ENCODE measurements around the gene P4HA2.

The P4HA2 gene

GRCh38 chr5:132233811-132234683 is 6.4 kb upstream of the P4HA2 start:
- H3K4me3 ChIP-seq (ENCODE audit: low read depth in 1 of 2, low read length in 1 of 2): no peak overlapping the region
- H3K27me3 ChIP-seq: peaks cover 15% of the 10 kb centered on the region
- no peaks in the 10 kb centered on the region for H3K36me3 ChIP-seq
- H3K9me3 ChIP-seq: no peaks in the 10 kb centered on the region
- no peak for TF ChIP-seq CTCF (IDR thresholded peaks at IDR 0.05)
- no peak overlapping the region for H3K27ac ChIP-seq
- no peaks in the 10 kb centered on the region for H3K4me1 ChIP-seq (ENCODE audit: control insufficient read depth in 1 of 2, insufficient read depth in 1 of 2, low read depth in 1 of 2, low read length in 1 of 2)

GRCh38 chr5:132233081-132233480 is 5.4 kb upstream of the P4HA2 start:
- no peak for TF ChIP-seq CTCF (IDR thresholded peaks at IDR 0.05)
- H3K4me1 ChIP-seq (ENCODE audit: control insufficient read depth in 1 of 2, insufficient read depth in 1 of 2, low read depth in 1 of 2, low read length in 1 of 2): peaks cover 1% of the 10 kb centered on the region in 2 experiments
- no peak overlapping the region for H3K4me3 ChIP-seq (ENCODE audit: low read depth in 1 of 2, low read length in 1 of 2)
- no peak overlapping the region for H3K27ac ChIP-seq
- peaks cover 25% of the 10 kb centered on the region for H3K27me3 ChIP-seq
- H3K36me3 ChIP-seq: no peaks in the 10 kb centered on the region
- no peaks in the 10 kb centered on the region for H3K9me3 ChIP-seq

GRCh38 chr5:132232465-132232864 is 4.8 kb upstream of the P4HA2 start:
- TF ChIP-seq CTCF (IDR thresholded peaks at IDR 0.05): no peak

GRCh38 chr5:132230871-132231270 is 3.2 kb upstream of the P4HA2 start:
- Histone ChIP-seq H3K4me3 (ENCODE audit: low read depth in 1 of 2, low read length in 1 of 2) (no peak overlapping the region), H3K27ac (no peak overlapping the region), H3K9me3 (no peaks in the 10 kb centered on the region), H3K27me3 (peaks cover 47% of the 10 kb centered on the region), H3K4me1 (ENCODE audit: control insufficient read depth in 1 of 2, insufficient read depth in 1 of 2, low read depth in 1 of 2, low read length in 1 of 2) (peaks cover 8 to 14% of the 10 kb centered on the region in 2 experiments), H3K36me3 (no peaks in the 10 kb centered on the region)
- TF ChIP-seq CTCF (IDR thresholded peaks at IDR 0.05): no peak

More at GRCh38 chr5:132232465-132232864, 4.8 kb upstream of the P4HA2 start:
- no peaks in the 10 kb centered on the region for H3K36me3 ChIP-seq
- H3K27ac ChIP-seq: no peak overlapping the region
- H3K9me3 ChIP-seq: no peaks in the 10 kb centered on the region
- no peak overlapping the region for H3K4me3 ChIP-seq (ENCODE audit: low read depth in 1 of 2, low read length in 1 of 2)
- peaks cover 31% of the 10 kb centered on the region for H3K27me3 ChIP-seq
- H3K4me1 ChIP-seq (ENCODE audit: control insufficient read depth in 1 of 2, insufficient read depth in 1 of 2, low read depth in 1 of 2, low read length in 1 of 2): peaks cover 4 to 8% of the 10 kb centered on the region in 2 experiments

GRCh38 chr5:132229236-132229635 is 1.6 kb upstream of the P4HA2 start:
- H3K27ac ChIP-seq: no peak overlapping the region
- H3K9me3 ChIP-seq: no peaks in the 10 kb centered on the region
- peaks cover 8 to 14% of the 10 kb centered on the region in 2 experiments for H3K4me1 ChIP-seq (ENCODE audit: control insufficient read depth in 1 of 2, insufficient read depth in 1 of 2, low read depth in 1 of 2, low read length in 1 of 2)
- no peak for TF ChIP-seq CTCF (IDR thresholded peaks at IDR 0.05)
- H3K4me3 ChIP-seq (ENCODE audit: low read depth in 1 of 2, low read length in 1 of 2): no peak overlapping the region
- peaks cover 56% of the 10 kb centered on the region for H3K27me3 ChIP-seq
- H3K36me3 ChIP-seq: no peaks in the 10 kb centered on the region
